Thyroid gland (tissue), 4 donors: ENCODE data around the gene ZC3H8.

ENCODE experiments used
- POLR2A ChIP-seq, 2 donors: fragments of 450-650 bp; IDR thresholded peaks; one replicate each; pipeline ENCODE4 v1.6.1; 2017; ENCODE audit warnings: antibody characterized with exemption in 2 of 2, mild to moderate bottlenecking in 2 of 2, moderate library complexity in 1 of 2
- TF ChIP-seq, protein P1 (sequence below), 6 experiments: fragments of 200-600 bp in 3 of 6; fragments of 450-650 bp in 3 of 6; sonication (generic) in 3 of 6; IDR thresholded peaks; one replicate each; pipeline ENCODE4 v1.5.1; 2016 to 2019; ENCODE audit warnings: antibody characterized with exemption in 6 of 6, mild to moderate bottlenecking in 2 of 6, inconsistent platforms in 1 of 6, moderate library complexity in 1 of 6

GRCh38 chr2:112201696-112202430 lies 53.0 kb downstream of the ZC3H8 start:
- TF ChIP-seq, protein P1, sequence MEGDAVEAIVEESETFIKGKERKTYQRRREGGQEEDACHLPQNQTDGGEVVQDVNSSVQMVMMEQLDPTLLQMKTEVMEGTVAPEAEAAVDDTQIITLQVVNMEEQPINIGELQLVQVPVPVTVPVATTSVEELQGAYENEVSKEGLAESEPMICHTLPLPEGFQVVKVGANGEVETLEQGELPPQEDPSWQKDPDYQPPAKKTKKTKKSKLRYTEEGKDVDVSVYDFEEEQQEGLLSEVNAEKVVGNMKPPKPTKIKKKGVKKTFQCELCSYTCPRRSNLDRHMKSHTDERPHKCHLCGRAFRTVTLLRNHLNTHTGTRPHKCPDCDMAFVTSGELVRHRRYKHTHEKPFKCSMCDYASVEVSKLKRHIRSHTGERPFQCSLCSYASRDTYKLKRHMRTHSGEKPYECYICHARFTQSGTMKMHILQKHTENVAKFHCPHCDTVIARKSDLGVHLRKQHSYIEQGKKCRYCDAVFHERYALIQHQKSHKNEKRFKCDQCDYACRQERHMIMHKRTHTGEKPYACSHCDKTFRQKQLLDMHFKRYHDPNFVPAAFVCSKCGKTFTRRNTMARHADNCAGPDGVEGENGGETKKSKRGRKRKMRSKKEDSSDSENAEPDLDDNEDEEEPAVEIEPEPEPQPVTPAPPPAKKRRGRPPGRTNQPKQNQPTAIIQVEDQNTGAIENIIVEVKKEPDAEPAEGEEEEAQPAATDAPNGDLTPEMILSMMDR (IDR thresholded peaks at IDR 0.05) = no peak
- TF ChIP-seq POLR2A (IDR thresholded peaks at IDR 0.05) = no peak
